GM23248 (cell line): Measurements from ENCODE around the gene PRODH. TPM values are rescaled to one million over a fixed set of nuclear protein-coding genes. Genes with fewer than 3 reads are reported as not detected.

Source experiments
- DNase-seq: peaks from one replicate; pipeline ENCODE4 v3.0.0-alpha.2; 2015
- H2AFZ ChIP-seq: fragments of 200-600 bp; sonication (generic); 2 replicates; pipeline ENCODE4 v1.6.1; 2016; ENCODE audit warnings: antibody characterized with exemption
- H3F3A ChIP-seq: fragments of 200-600 bp; sonication (generic); 2 replicates; pipeline ENCODE4 v1.6.1; 2016; ENCODE audit warnings: mild to moderate bottlenecking, antibody characterized with exemption, mixed run types; ENCODE audit not compliant: insufficient read depth
- H3K27ac ChIP-seq: fragments of 200-600 bp; sonication (generic); 2 replicates; pipeline ENCODE4 v1.5.1; 2016; ENCODE audit warnings: mild to moderate bottlenecking
- H3K27me3 ChIP-seq: fragments of 200-600 bp; sonication (generic); replicated peaks from 2 replicates; pipeline ENCODE4 v1.6.1; 2016; ENCODE audit warnings: mild to moderate bottlenecking; ENCODE audit not compliant: insufficient read depth
- H3K36me3 ChIP-seq: fragments of 200-600 bp; sonication (generic); 2 replicates; pipeline ENCODE4 v1.6.1; 2016; ENCODE audit warnings: low read depth, mild to moderate bottlenecking
- H3K4me1 ChIP-seq: fragments of 200-600 bp; sonication (generic); 2 replicates; pipeline ENCODE4 v1.6.1; 2016; ENCODE audit warnings: mild to moderate bottlenecking; ENCODE audit not compliant: insufficient read depth
- H3K4me2 ChIP-seq: fragments of 200-600 bp; sonication (generic); one replicate; pipeline ENCODE4 v1.6.1; 2016; ENCODE audit warnings: mild to moderate bottlenecking; ENCODE audit not compliant: unreplicated experiment
- H3K4me3 ChIP-seq: fragments of 200-600 bp; sonication (generic); 2 replicates; pipeline ENCODE4 v1.5.1; 2016; ENCODE audit warnings: mild to moderate bottlenecking
- H3K79me2 ChIP-seq: fragments of 200-600 bp; sonication (generic); 2 replicates; pipeline ENCODE4 v1.6.1; 2016; ENCODE audit warnings: mild to moderate bottlenecking; ENCODE audit not compliant: insufficient read depth
- H3K9ac ChIP-seq: fragments of 200-600 bp; sonication (generic); 2 replicates; pipeline ENCODE4 v1.6.1; 2016; ENCODE audit warnings: mild to moderate bottlenecking
- H3K9me2 ChIP-seq: fragments of 200-600 bp; sonication (generic); 2 replicates; pipeline ENCODE4 v1.6.1; 2016; ENCODE audit warnings: mixed run types, mild to moderate bottlenecking, moderate library complexity; ENCODE audit not compliant: insufficient read depth
- H3K9me3 ChIP-seq: fragments of 200-600 bp; sonication (generic); one replicate; pipeline ENCODE4 v1.6.1; 2017; ENCODE audit warnings: low read depth
- H4K20me1 ChIP-seq: fragments of 200-600 bp; sonication (generic); 2 replicates; pipeline ENCODE4 v1.6.0; 2016; ENCODE audit not compliant: insufficient read depth
- EZH2 ChIP-seq: fragments of 200-600 bp; sonication (generic); IDR thresholded peaks from 2 replicates; pipeline ENCODE4 v1.6.1; 2018; ENCODE audit warnings: antibody characterized with exemption, mild to moderate bottlenecking; ENCODE audit not compliant: insufficient read depth, poor library complexity, severe bottlenecking
- EZH2phosphoT487 ChIP-seq: fragments of 200-600 bp; sonication (generic); IDR thresholded peaks from 2 replicates; pipeline ENCODE4 v1.6.1; 2018; ENCODE audit warnings: antibody characterized with exemption, moderate library complexity, mild to moderate bottlenecking, low read depth; ENCODE audit not compliant: insufficient read depth
- WGBS, 2 experiments: methylation state at CpG; one replicate each; pipeline ENCODE4 v1.1.6; 2015 to 2017; ENCODE audit warnings: low lambda C conversion rate in 2 of 2, low coverage in 1 of 2; ENCODE audit errors: missing lambda C conversion rate in 2 of 2; 5-methylcytosine and 5-hydroxymethylcytosine counted together
- in situ Hi-C: fragments of 300-500 bp; cut with MboI; formaldehyde crosslinking; loops from 2 replicates; pipeline ENCODE4 v1.15.0; 2020
- polyA plus RNA-seq: library from polyadenylated mRNA; unstranded; fragments of >200 nt; fragmentation: Nextera tagmentation; extraction: Ambion mirVana; gene quantifications from 2 replicates; pipeline ENCODE4 v1.2.1, GENCODE V29; 2016
- total RNA-seq: library from RNA; depleted of rRNA; stranded (reverse); fragments of >200 nt; shearing (Covaris generic); gene quantifications from 2 replicates; pipeline ENCODE4 v1.2.3, GENCODE V29; 2014

PRODH gene
- total and polyA plus RNA-seq, 2 experiments from 2014 or later, result not detected

GRCh38 chr22:18980829-18981228 lies 44.7 kb upstream of the PRODH start:
- Histone ChIP-seq H3K4me3 (no peak overlapping the region), H3K27me3 (no peaks in the 10 kb centered on the region), H3K36me3 (no peaks in the 10 kb centered on the region), H3F3A (no peaks in the 10 kb centered on the region), H2AFZ (no peak overlapping the region), H3K27ac (no peak overlapping the region), H4K20me1 (no peaks in the 10 kb centered on the region), H3K79me2 (no peaks in the 10 kb centered on the region), H3K9me3 (no peaks in the 10 kb centered on the region), H3K4me2 (no peak overlapping the region), H3K9me2 (no peaks in the 10 kb centered on the region), H3K4me1 (no peaks in the 10 kb centered on the region), H3K9ac (no peak overlapping the region)
- in situ Hi-C loops, result no loop called here
- no peak for DNase-seq
- TF ChIP-seq EZH2phosphoT487, result no peak
- no peak for TF ChIP-seq EZH2

- Histone ChIP-seq H3K27ac (no peak overlapping the region), H3K36me3 (no peaks in the 10 kb centered on the region), H3K9me2 (no peaks in the 10 kb centered on the region), H3F3A (no peaks in the 10 kb centered on the region), H3K4me1 (no peaks in the 10 kb centered on the region), H3K27me3 (no peaks in the 10 kb centered on the region), H4K20me1 (no peaks in the 10 kb centered on the region), H3K79me2 (no peaks in the 10 kb centered on the region), H3K9ac (no peak overlapping the region), H3K4me2 (no peak overlapping the region), H3K4me3 (no peak overlapping the region), H3K9me3 (no peaks in the 10 kb centered on the region), H2AFZ (no peak overlapping the region)
- in situ Hi-C loops, result no loop called here
- DNase-seq, result no peak
- WGBS, 2 experiments, result 44 to 82% methylated on average over 1 of the region's 1 CpG
- TF ChIP-seq EZH2 (no peak), EZH2phosphoT487 (no peak)
Measured at GRCh38 chr22:18979957-18980356, 43.9 kb upstream of the PRODH start.

- WGBS, 2 experiments, result 42 to 49% methylated on average over 9 of the region's 9 CpGs
- no peaks in the 10 kb centered on the region for H3K4me1 ChIP-seq
- no peak for DNase-seq
- no peaks in the 10 kb centered on the region for H3F3A ChIP-seq
- in situ Hi-C loops, result no loop called here
- no peaks in the 10 kb centered on the region for H3K27me3 ChIP-seq
- no peaks in the 10 kb centered on the region for H3K9me3 ChIP-seq
- H3K9ac ChIP-seq, result no peak overlapping the region
- TF ChIP-seq EZH2phosphoT487, result no peak
- TF ChIP-seq EZH2, result no peak
- H3K79me2 ChIP-seq, result no peaks in the 10 kb centered on the region
- no peaks in the 10 kb centered on the region for H4K20me1 ChIP-seq
- no peak overlapping the region for H3K4me2 ChIP-seq
- no peaks in the 10 kb centered on the region for H3K9me2 ChIP-seq
- H3K27ac ChIP-seq, result no peak overlapping the region
- H3K36me3 ChIP-seq, result no peaks in the 10 kb centered on the region
- H3K4me3 ChIP-seq, result no peak overlapping the region
- no peak overlapping the region for H2AFZ ChIP-seq
Measured at GRCh38 chr22:18978506-18978905, 42.4 kb upstream of the PRODH start.

- H3K4me1 ChIP-seq, result no peaks in the 10 kb centered on the region
- WGBS, 2 experiments, result 56 to 60% methylated on average over 9 of the region's 9 CpGs
- TF ChIP-seq EZH2phosphoT487 (no peak), EZH2 (no peak)
- no peak overlapping the region for H3K4me2 ChIP-seq
- no peaks in the 10 kb centered on the region for H3K79me2 ChIP-seq
- no peaks in the 10 kb centered on the region for H3K36me3 ChIP-seq
- no peaks in the 10 kb centered on the region for H3K27me3 ChIP-seq
- no peaks in the 10 kb centered on the region for H3K9me2 ChIP-seq
- in situ Hi-C loops, result no loop called here
- no peaks in the 10 kb centered on the region for H4K20me1 ChIP-seq
- no peak overlapping the region for H2AFZ ChIP-seq
- no peak for DNase-seq
- H3K9me3 ChIP-seq, result no peaks in the 10 kb centered on the region
- H3F3A ChIP-seq, result no peaks in the 10 kb centered on the region
- no peak overlapping the region for H3K4me3 ChIP-seq
- no peak overlapping the region for H3K27ac ChIP-seq
- no peak overlapping the region for H3K9ac ChIP-seq
Measured at GRCh38 chr22:18977824-18978425, 41.8 kb upstream of the PRODH start.

- TF ChIP-seq EZH2phosphoT487 (no peak), EZH2 (no peak)
- no peak for DNase-seq
- H3K27me3 ChIP-seq, result no peaks in the 10 kb centered on the region
- H3K9me3 ChIP-seq, result no peaks in the 10 kb centered on the region
- H3F3A ChIP-seq, result no peaks in the 10 kb centered on the region
- H3K4me1 ChIP-seq, result no peaks in the 10 kb centered on the region
- H3K36me3 ChIP-seq, result no peaks in the 10 kb centered on the region
- H2AFZ ChIP-seq, result no peak overlapping the region
- H3K9me2 ChIP-seq, result no peaks in the 10 kb centered on the region
- no peak overlapping the region for H3K4me2 ChIP-seq
- 58 to 59% methylated on average over 9 to 10 of the region's 10 CpGs for WGBS, 2 experiments
- H3K4me3 ChIP-seq, result no peak overlapping the region
- H4K20me1 ChIP-seq, result no peaks in the 10 kb centered on the region
- in situ Hi-C loops, result no loop called here
- H3K27ac ChIP-seq, result no peak overlapping the region
- no peaks in the 10 kb centered on the region for H3K79me2 ChIP-seq
- H3K9ac ChIP-seq, result no peak overlapping the region
Measured at GRCh38 chr22:18976197-18976751, 40.2 kb upstream of the PRODH start.
